Measurements from ENCODE around the gene RAX2. TPM values are rescaled to one million over a fixed set of nuclear protein-coding genes. Genes with fewer than 3 reads are reported as not detected.

Gene RAX2
- total and polyA plus RNA-seq, 2 experiments from 2014 or later, result not detected

GRCh38 chr19:3782330-3782729 is 10.3 kb upstream of the RAX2 start:
- in situ Hi-C loops (cut with MboI), result no loop called here
- WGBS, 2 experiments (ENCODE audit: low coverage in 1 of 2, low lambda C conversion rate in 2 of 2, missing lambda C conversion rate in 2 of 2), result 86 to 94% methylated on average over 1 of the region's 1 CpG
- no peak for DNase-seq

GRCh38 chr19:3781603-3782002 is 9.6 kb upstream of the RAX2 start:
- Histone ChIP-seq H4K20me1 (ENCODE audit: insufficient read depth) (no peaks in the 10 kb centered on the region), H3K79me2 (ENCODE audit: insufficient read depth) (no peaks in the 10 kb centered on the region), H3K9ac (no peak overlapping the region), H2AFZ (no peak overlapping the region), H3K27ac (no peak overlapping the region), H3K36me3 (ENCODE audit: low read depth) (no peaks in the 10 kb centered on the region), H3K4me3 (no peak overlapping the region), H3F3A (ENCODE audit: insufficient read depth) (no peaks in the 10 kb centered on the region), H3K9me3 (ENCODE audit: low read depth) (no peaks in the 10 kb centered on the region), H3K4me1 (ENCODE audit: insufficient read depth) (no peaks in the 10 kb centered on the region), H3K9me2 (ENCODE audit: insufficient read depth) (no peaks in the 10 kb centered on the region), H3K4me2 (ENCODE audit: unreplicated experiment) (no peak overlapping the region), H3K27me3 (replicated peaks; ENCODE audit: insufficient read depth) (peaks cover 12% of the 10 kb centered on the region)
- TF ChIP-seq EZH2phosphoT487 (IDR thresholded peaks at IDR 0.05; ENCODE audit: insufficient read depth, low read depth) (no peak), EZH2 (IDR thresholded peaks at IDR 0.05; ENCODE audit: insufficient read depth, poor library complexity, severe bottlenecking) (no peak)
- DNase-seq, result no peak
- in situ Hi-C loops (cut with MboI), result no loop called here
- 77 to 85% methylated on average over 2 of the region's 2 CpGs for WGBS, 2 experiments (ENCODE audit: low coverage in 1 of 2, low lambda C conversion rate in 2 of 2, missing lambda C conversion rate in 2 of 2)

More at GRCh38 chr19:3782330-3782729, 10.3 kb upstream of the RAX2 start:
- no peak overlapping the region for H3K4me2 ChIP-seq (ENCODE audit: unreplicated experiment)
- no peaks in the 10 kb centered on the region for H3K36me3 ChIP-seq (ENCODE audit: low read depth)
- no peak overlapping the region for H3K27ac ChIP-seq
- TF ChIP-seq EZH2 (IDR thresholded peaks at IDR 0.05; ENCODE audit: insufficient read depth, poor library complexity, severe bottlenecking), result no peak
- TF ChIP-seq EZH2phosphoT487 (IDR thresholded peaks at IDR 0.05; ENCODE audit: insufficient read depth, low read depth), result no peak
- H3F3A ChIP-seq (ENCODE audit: insufficient read depth), result no peaks in the 10 kb centered on the region
- no peaks in the 10 kb centered on the region for H4K20me1 ChIP-seq (ENCODE audit: insufficient read depth)
- no peaks in the 10 kb centered on the region for H3K9me3 ChIP-seq (ENCODE audit: low read depth)
- no peak overlapping the region for H3K4me3 ChIP-seq
- H3K9me2 ChIP-seq (ENCODE audit: insufficient read depth), result no peaks in the 10 kb centered on the region
- H3K9ac ChIP-seq, result no peak overlapping the region
- H3K4me1 ChIP-seq (ENCODE audit: insufficient read depth), result no peaks in the 10 kb centered on the region
- H2AFZ ChIP-seq, result no peak overlapping the region
- H3K27me3 ChIP-seq (replicated peaks; ENCODE audit: insufficient read depth), result peaks cover 12% of the 10 kb centered on the region
- no peaks in the 10 kb centered on the region for H3K79me2 ChIP-seq (ENCODE audit: insufficient read depth)

GRCh38 chr19:3780786-3781304 is 8.8 kb upstream of the RAX2 start:
- Histone ChIP-seq H3K9me2 (ENCODE audit: insufficient read depth) (no peaks in the 10 kb centered on the region), H2AFZ (no peak overlapping the region), H3K4me1 (ENCODE audit: insufficient read depth) (no peaks in the 10 kb centered on the region), H3K27me3 (replicated peaks; ENCODE audit: insufficient read depth) (peaks cover 12% of the 10 kb centered on the region), H3K9me3 (ENCODE audit: low read depth) (no peaks in the 10 kb centered on the region), H3K4me2 (ENCODE audit: unreplicated experiment) (no peak overlapping the region), H3F3A (ENCODE audit: insufficient read depth) (no peaks in the 10 kb centered on the region), H3K4me3 (no peak overlapping the region), H3K36me3 (ENCODE audit: low read depth) (no peaks in the 10 kb centered on the region), H3K79me2 (ENCODE audit: insufficient read depth) (no peaks in the 10 kb centered on the region), H3K9ac (no peak overlapping the region), H4K20me1 (ENCODE audit: insufficient read depth) (no peaks in the 10 kb centered on the region), H3K27ac (no peak overlapping the region)
- in situ Hi-C loops (cut with MboI), result no loop called here
- DNase-seq, result no peak
- 78 to 79% methylated on average over 9 of the region's 9 CpGs for WGBS, 2 experiments (ENCODE audit: low coverage in 1 of 2, low lambda C conversion rate in 2 of 2, missing lambda C conversion rate in 2 of 2)
- TF ChIP-seq EZH2phosphoT487 (IDR thresholded peaks at IDR 0.05; ENCODE audit: insufficient read depth, low read depth), result no peak
- TF ChIP-seq EZH2 (IDR thresholded peaks at IDR 0.05; ENCODE audit: insufficient read depth, poor library complexity, severe bottlenecking), result no peak

GRCh38 chr19:3778899-3779723 is 7.1 kb upstream of the RAX2 start:
- H3K9ac ChIP-seq, result no peak overlapping the region
- TF ChIP-seq EZH2phosphoT487 (IDR thresholded peaks at IDR 0.05; ENCODE audit: insufficient read depth, low read depth) (no peak), EZH2 (IDR thresholded peaks at IDR 0.05; ENCODE audit: insufficient read depth, poor library complexity, severe bottlenecking) (no peak)
- 66 to 71% methylated on average over 26 to 44 of the region's 44 CpGs for WGBS, 2 experiments (ENCODE audit: low coverage in 1 of 2, low lambda C conversion rate in 2 of 2, missing lambda C conversion rate in 2 of 2)

More at GRCh38 chr19:3778899-3779723, 7.1 kb upstream of the RAX2 start:
- Histone ChIP-seq H3K9me3 (ENCODE audit: low read depth) (no peaks in the 10 kb centered on the region), H3K27ac (no peak overlapping the region), H4K20me1 (ENCODE audit: insufficient read depth) (no peaks in the 10 kb centered on the region), H3K4me2 (ENCODE audit: unreplicated experiment) (no peak overlapping the region), H3K4me1 (ENCODE audit: insufficient read depth) (no peaks in the 10 kb centered on the region), H3K79me2 (ENCODE audit: insufficient read depth) (no peaks in the 10 kb centered on the region), H3K36me3 (ENCODE audit: low read depth) (no peaks in the 10 kb centered on the region), H3K27me3 (replicated peaks; ENCODE audit: insufficient read depth) (no peaks in the 10 kb centered on the region), H2AFZ (no peak overlapping the region), H3K4me3 (no peak overlapping the region), H3K9me2 (ENCODE audit: insufficient read depth) (no peaks in the 10 kb centered on the region), H3F3A (ENCODE audit: insufficient read depth) (no peaks in the 10 kb centered on the region)
- no peak for DNase-seq
- in situ Hi-C loops (cut with MboI), result no loop called here
